Osteocyte (in vitro differentiated cells): ENCODE data around the gene TSSC4. TPM values are rescaled to one million over a fixed set of nuclear protein-coding genes. Genes with fewer than 3 reads are reported as not detected.

Experiments used
- DNase-seq: peaks from one replicate; pipeline ENCODE4 v3.0.0; 2021; ENCODE audit warnings: mixed read lengths; ENCODE audit not compliant: unreplicated experiment; ENCODE audit errors: extremely low spot score
- H3K27ac Mint-ChIP-seq: one replicate; pipeline ENCODE4 v1.8.0; 2021; ENCODE audit warnings: mild to moderate bottlenecking, mixed read lengths; ENCODE audit not compliant: unreplicated experiment
- H3K27me3 Mint-ChIP-seq: one replicate; pipeline ENCODE4 v1.8.0; 2021; ENCODE audit warnings: mixed read lengths; ENCODE audit not compliant: unreplicated experiment
- H3K36me3 Mint-ChIP-seq: one replicate; pipeline ENCODE4 v1.8.0; 2021; ENCODE audit warnings: mixed read lengths; ENCODE audit not compliant: unreplicated experiment
- H3K4me1 Mint-ChIP-seq: one replicate; pipeline ENCODE4 v1.8.0; 2021; ENCODE audit warnings: mixed read lengths; ENCODE audit not compliant: unreplicated experiment
- H3K4me3 Mint-ChIP-seq: one replicate; pipeline ENCODE4 v1.8.0; 2021; ENCODE audit warnings: mild to moderate bottlenecking, moderate library complexity, mixed read lengths; ENCODE audit not compliant: unreplicated experiment
- H3K9me3 Mint-ChIP-seq: one replicate; pipeline ENCODE4 v1.8.0; 2021; ENCODE audit warnings: mixed read lengths; ENCODE audit not compliant: unreplicated experiment
- total RNA-seq: library from RNA; stranded (reverse); gene quantifications from 2 replicates; pipeline ENCODE4 v1.2.1, GENCODE V29; 2021
- TF ChIP-seq, protein P1 (sequence below): fragments of 200-600 bp; sonication (generic); IDR thresholded peaks from 2 replicates; pipeline ENCODE4 v1.5.0; 2021; ENCODE audit warnings: antibody characterized with exemption, mild to moderate bottlenecking, moderate library complexity

Gene TSSC4
- total RNA-seq, 1 donor from 2014 or later, result 50.6 TPM

DNA sequence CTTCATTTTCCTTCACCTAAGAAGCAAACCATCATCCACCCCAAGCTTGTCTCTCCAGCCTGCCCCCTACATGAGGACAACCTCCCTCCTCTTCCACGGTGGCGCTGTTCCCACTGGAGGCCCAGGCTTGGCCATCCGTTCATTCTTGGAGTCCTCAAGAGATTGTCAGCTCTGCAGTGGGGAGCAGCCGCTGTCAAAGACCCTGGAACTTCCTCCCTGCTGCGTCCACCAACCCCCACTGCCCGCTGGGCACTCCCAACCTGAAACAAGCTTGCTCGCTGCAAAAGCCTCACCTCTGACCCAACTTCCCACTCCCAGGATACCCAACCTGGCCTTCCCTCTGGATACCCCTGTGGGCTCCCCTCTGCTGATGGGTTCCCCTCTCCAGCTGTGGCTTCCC is 33.8 kb upstream of the TSSC4 start:
- H3K27me3 Mint-ChIP-seq, result no peaks in the 10 kb centered on the region
- H3K4me1 Mint-ChIP-seq, result no peaks in the 10 kb centered on the region
- no peaks in the 10 kb centered on the region for H3K9me3 Mint-ChIP-seq
- no peaks in the 10 kb centered on the region for H3K36me3 Mint-ChIP-seq
- no peak overlapping the region for H3K4me3 Mint-ChIP-seq
- DNase-seq, result no peak
- TF ChIP-seq, protein P1, sequence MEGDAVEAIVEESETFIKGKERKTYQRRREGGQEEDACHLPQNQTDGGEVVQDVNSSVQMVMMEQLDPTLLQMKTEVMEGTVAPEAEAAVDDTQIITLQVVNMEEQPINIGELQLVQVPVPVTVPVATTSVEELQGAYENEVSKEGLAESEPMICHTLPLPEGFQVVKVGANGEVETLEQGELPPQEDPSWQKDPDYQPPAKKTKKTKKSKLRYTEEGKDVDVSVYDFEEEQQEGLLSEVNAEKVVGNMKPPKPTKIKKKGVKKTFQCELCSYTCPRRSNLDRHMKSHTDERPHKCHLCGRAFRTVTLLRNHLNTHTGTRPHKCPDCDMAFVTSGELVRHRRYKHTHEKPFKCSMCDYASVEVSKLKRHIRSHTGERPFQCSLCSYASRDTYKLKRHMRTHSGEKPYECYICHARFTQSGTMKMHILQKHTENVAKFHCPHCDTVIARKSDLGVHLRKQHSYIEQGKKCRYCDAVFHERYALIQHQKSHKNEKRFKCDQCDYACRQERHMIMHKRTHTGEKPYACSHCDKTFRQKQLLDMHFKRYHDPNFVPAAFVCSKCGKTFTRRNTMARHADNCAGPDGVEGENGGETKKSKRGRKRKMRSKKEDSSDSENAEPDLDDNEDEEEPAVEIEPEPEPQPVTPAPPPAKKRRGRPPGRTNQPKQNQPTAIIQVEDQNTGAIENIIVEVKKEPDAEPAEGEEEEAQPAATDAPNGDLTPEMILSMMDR, result no peak
- no peak overlapping the region for H3K27ac Mint-ChIP-seq

DNA sequence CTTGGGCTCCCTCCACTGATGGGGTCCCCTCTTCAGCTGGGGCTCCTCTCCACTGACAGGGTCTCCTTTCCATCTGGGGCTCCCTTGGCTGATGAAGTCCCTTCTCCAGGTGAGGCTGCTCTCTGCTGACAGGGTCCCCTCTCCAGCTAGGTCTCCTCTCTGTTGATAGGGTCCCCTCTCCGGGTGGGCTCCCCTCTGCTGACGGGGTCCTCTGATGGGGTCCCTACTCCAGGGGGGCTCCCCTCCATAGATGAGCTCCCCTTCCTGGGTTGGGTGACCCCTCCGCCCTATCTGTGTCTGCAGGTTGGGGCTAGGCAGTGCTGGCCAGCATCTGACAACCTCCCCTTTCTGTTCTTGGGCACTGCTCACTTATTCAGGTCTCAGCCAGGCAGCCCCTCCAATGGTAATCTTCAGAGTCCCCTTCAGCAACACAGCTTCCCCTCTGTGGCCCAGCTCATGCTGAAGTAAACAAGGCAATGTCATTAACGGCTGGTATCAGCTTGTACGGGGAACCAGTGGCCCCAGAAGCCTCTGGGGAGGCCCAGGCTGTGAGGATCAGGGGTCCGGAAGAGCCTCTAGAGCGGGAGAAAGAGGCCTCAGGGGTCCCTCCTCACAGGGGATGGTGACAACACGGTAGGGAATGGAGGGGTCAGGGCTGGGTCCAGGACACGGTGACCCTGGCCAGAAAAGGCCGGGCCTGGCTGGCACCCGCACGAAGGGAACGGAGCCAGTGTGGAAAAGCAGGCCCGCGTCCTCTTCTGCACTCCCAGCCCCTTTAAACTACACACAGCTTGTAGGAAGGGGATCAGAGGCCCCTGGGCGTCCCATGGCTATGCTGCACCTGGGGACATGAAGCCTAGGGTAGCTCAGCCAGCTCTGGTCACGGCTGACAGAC is 33.0 kb upstream of the TSSC4 start:
- no peak overlapping the region for H3K4me3 Mint-ChIP-seq
- TF ChIP-seq, protein P1, result no peak
- H3K4me1 Mint-ChIP-seq, result no peaks in the 10 kb centered on the region
- H3K9me3 Mint-ChIP-seq, result no peaks in the 10 kb centered on the region
- no peaks in the 10 kb centered on the region for H3K36me3 Mint-ChIP-seq
- no peak overlapping the region for H3K27ac Mint-ChIP-seq
- no peaks in the 10 kb centered on the region for H3K27me3 Mint-ChIP-seq
- no peak for DNase-seq

DNA sequence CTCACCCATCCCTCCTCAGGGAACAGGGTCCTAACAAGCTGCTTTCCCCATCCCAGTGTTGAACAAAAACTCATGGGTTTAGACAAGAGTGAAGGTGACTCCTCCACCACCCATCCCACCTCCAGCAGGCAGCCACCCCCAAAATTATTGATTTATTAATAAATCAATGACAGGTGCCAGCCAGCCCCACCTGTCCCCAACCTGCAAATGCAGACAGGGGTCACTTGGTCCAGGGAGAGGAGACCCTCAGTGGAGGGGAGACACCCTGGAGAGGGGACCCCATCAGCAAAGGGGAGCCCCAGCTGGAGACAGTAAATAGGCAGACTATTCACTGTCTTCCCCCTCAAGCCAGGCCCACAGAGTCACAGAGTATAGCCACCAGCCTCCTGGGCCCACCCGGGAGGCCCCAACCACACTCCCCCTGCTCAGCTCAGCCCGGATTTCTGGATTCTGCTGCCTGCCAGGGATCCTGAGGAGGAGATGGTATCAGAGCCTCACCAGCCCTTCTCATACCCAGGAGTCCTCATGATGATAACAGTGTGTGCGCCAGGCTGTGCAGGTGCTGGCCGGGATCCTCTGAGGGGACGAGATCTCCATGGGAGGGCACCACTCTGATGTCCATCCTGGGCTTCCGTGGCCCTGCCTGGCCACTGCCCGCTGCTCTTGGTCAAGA is 32.2 kb upstream of the TSSC4 start:
- H3K9me3 Mint-ChIP-seq, result no peaks in the 10 kb centered on the region
- no peaks in the 10 kb centered on the region for H3K27me3 Mint-ChIP-seq
- TF ChIP-seq, protein P1, result no peak
- H3K4me1 Mint-ChIP-seq, result no peaks in the 10 kb centered on the region
- no peak overlapping the region for H3K4me3 Mint-ChIP-seq
- H3K27ac Mint-ChIP-seq, result no peak overlapping the region
- no peak for DNase-seq
- no peaks in the 10 kb centered on the region for H3K36me3 Mint-ChIP-seq

DNA sequence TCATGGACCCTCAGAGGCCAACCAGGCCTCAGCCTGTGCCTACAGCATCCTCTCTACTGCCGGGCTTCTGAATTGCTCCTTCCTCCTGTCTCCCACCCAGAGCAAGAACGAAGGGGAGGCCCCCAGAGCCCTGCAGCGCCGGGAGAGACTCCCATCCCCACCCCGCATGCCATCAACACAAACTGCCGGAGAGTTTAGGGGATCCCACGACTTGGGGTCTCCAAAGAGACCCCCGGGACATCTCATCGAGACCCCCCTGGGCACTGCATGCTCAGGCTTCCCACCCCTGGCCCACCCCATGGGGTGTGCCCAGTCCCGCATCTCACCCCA is 31.7 kb upstream of the TSSC4 start:
- Mint-ChIP-seq H3K9me3 (no peaks in the 10 kb centered on the region), H3K4me3 (no peak overlapping the region), H3K27me3 (no peaks in the 10 kb centered on the region), H3K36me3 (no peaks in the 10 kb centered on the region), H3K27ac (no peak overlapping the region), H3K4me1 (no peaks in the 10 kb centered on the region)
- TF ChIP-seq, protein P1, result no peak
- DNase-seq, result no peak

DNA sequence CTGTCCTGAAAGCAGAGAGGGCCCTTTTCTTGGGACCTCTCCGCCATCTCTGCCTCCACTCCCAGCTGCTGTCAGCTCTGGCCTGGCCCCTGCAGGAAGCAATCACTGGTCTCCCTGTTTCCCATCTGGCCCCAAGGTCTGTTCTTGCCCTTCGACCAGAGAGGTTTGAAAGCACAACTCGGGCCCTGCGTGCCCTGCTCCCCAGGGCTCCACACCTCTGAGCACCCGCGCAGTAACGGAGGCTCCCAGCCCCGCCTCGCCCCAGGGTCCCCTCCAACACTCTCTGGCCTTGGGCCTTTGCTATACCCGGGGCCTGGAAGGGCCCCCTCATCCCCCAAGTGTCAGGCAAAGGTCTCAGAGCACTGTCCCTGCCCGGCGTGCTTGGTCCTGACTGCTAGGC is 31.2 kb upstream of the TSSC4 start:
- Mint-ChIP-seq H3K4me1 (no peaks in the 10 kb centered on the region), H3K27ac (no peak overlapping the region), H3K36me3 (no peaks in the 10 kb centered on the region), H3K27me3 (no peaks in the 10 kb centered on the region), H3K4me3 (no peak overlapping the region), H3K9me3 (no peaks in the 10 kb centered on the region)
- no peak for DNase-seq
- TF ChIP-seq, protein P1, result no peak
